ENCODE data around the gene ADAMTS16.

The ADAMTS16 gene, protein sequence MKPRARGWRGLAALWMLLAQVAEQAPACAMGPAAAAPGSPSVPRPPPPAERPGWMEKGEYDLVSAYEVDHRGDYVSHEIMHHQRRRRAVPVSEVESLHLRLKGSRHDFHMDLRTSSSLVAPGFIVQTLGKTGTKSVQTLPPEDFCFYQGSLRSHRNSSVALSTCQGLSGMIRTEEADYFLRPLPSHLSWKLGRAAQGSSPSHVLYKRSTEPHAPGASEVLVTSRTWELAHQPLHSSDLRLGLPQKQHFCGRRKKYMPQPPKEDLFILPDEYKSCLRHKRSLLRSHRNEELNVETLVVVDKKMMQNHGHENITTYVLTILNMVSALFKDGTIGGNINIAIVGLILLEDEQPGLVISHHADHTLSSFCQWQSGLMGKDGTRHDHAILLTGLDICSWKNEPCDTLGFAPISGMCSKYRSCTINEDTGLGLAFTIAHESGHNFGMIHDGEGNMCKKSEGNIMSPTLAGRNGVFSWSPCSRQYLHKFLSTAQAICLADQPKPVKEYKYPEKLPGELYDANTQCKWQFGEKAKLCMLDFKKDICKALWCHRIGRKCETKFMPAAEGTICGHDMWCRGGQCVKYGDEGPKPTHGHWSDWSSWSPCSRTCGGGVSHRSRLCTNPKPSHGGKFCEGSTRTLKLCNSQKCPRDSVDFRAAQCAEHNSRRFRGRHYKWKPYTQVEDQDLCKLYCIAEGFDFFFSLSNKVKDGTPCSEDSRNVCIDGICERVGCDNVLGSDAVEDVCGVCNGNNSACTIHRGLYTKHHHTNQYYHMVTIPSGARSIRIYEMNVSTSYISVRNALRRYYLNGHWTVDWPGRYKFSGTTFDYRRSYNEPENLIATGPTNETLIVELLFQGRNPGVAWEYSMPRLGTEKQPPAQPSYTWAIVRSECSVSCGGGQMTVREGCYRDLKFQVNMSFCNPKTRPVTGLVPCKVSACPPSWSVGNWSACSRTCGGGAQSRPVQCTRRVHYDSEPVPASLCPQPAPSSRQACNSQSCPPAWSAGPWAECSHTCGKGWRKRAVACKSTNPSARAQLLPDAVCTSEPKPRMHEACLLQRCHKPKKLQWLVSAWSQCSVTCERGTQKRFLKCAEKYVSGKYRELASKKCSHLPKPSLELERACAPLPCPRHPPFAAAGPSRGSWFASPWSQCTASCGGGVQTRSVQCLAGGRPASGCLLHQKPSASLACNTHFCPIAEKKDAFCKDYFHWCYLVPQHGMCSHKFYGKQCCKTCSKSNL

DNA sequence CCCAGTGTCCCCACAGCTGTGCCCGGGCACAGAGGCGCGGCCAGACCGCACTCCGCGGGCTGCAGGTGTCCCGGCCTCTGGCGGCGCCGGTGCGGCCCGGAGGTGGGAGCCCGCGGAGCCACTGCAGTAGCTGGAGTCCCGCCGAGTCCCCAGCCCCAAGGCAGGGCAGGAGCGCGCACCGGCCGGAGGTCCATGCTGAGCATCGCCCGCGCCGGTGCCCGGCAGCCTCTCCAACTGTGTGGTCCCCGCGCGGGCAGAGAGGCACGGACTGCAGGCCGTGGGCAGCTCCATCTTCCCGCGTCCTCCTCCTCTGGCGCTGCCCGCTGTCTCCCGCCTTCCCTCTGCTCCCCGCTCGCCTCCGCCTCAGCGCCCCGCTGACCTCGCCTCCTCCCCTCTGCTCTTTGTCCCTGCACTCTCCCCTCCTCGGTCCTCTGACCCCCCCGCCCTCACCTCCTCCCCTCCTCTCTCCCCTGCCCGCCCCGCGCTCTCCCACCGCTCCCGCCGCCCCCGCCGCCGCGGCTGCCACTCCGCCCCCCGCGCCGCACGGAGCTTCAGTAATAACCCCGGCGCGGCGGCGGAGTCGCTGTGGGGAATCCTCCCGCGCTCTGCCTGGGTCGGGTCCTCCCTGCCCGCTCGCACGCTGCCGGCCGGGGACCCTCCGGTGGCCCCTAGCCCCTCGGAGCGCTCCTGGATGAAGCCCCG is at the start of gene ADAMTS16:
Gene ADAMTS16, plus strand, starts transcription at position 554 of the 702 bp plus-strand sequence. Its CDS starts 138 bp downstream, at position 692.
- TF ChIP-seq, protein P1, sequence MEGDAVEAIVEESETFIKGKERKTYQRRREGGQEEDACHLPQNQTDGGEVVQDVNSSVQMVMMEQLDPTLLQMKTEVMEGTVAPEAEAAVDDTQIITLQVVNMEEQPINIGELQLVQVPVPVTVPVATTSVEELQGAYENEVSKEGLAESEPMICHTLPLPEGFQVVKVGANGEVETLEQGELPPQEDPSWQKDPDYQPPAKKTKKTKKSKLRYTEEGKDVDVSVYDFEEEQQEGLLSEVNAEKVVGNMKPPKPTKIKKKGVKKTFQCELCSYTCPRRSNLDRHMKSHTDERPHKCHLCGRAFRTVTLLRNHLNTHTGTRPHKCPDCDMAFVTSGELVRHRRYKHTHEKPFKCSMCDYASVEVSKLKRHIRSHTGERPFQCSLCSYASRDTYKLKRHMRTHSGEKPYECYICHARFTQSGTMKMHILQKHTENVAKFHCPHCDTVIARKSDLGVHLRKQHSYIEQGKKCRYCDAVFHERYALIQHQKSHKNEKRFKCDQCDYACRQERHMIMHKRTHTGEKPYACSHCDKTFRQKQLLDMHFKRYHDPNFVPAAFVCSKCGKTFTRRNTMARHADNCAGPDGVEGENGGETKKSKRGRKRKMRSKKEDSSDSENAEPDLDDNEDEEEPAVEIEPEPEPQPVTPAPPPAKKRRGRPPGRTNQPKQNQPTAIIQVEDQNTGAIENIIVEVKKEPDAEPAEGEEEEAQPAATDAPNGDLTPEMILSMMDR (conservative IDR thresholded peaks at IDR 0.05) = no peak
- no peak within 1 kb of the TSS; the same call in 1 of the 2 replicates for H3K27ac ChIP-seq

- H3K27ac ChIP-seq = no peak overlapping the region
- TF ChIP-seq, protein P1 (conservative IDR thresholded peaks at IDR 0.05) = no peak
Observed at GRCh38 chr5:5092149-5092548, 48.0 kb upstream of the ADAMTS16 start.

- TF ChIP-seq, protein P1 (conservative IDR thresholded peaks at IDR 0.05) = no peak
- H3K27ac ChIP-seq = no peak overlapping the region
Observed at GRCh38 chr5:5100635-5101034, 39.5 kb upstream of the ADAMTS16 start.

DNA sequence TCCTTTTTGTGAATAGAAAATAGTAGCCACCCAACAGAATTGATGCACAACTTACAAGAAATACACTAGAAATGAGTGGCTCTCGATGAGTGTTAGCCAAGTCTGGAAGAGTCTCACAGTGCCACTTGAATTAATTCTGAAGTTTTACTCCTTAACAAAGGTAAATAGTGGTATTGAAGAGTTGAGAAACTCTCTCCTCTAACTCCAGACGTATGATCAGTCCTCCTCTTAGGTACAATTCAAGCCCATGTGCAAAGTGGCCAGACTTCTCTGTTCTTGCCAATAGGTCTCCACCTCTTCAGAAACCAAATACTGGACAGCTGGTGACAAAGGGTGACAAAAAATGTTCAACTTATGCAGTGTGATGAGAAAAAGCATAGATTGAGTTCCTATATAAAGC is 38.5 kb upstream of the ADAMTS16 start:
- TF ChIP-seq, protein P1 (conservative IDR thresholded peaks at IDR 0.05) = no peak
- H3K27ac ChIP-seq = no peak overlapping the region

- no peak overlapping the region for H3K27ac ChIP-seq
- TF ChIP-seq, protein P1 (conservative IDR thresholded peaks at IDR 0.05) = no peak
Observed at GRCh38 chr5:5103245-5103644, 36.9 kb upstream of the ADAMTS16 start.

DNA sequence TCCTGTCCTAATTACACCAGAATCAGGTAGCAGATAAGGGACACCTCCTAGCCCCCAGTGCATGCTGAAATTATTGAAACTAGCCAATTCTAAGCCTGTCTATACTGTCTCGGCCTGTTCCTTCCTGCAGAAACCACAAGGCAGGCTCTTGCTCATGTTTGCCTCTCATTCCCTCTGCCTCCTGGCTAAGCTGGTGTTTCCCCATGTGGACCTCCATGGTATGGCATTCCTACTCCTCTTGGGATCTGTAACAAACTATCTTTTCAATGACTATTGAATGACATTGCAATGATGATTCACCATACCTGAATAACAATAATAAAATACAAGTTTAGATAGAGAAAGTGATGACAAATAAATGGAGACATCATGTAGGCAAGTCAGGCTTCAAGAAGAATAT is 35.6 kb upstream of the ADAMTS16 start:
- TF ChIP-seq, protein P1 (conservative IDR thresholded peaks at IDR 0.05) = no peak

More for the DNA sequence above, 35.6 kb upstream of the ADAMTS16 start:
- no peak overlapping the region for H3K27ac ChIP-seq
